Measurements from ENCODE around the gene CENPM.
"Not testable (repeated sequence)": the region's sequence is repeated elsewhere in the genome, so short reads cannot be mapped to it uniquely, and the experiment has no call there.

Gene CENPM

GRCh38 chr22:41966607-41967240, 19.8 kb upstream of the CENPM start:
- DNase-seq (ENCODE audit: insufficient read length, low spot score), result peak; percentile 80
- peak; percentile 81 for FAIRE-seq

GRCh38 chr22:41966225-41966606, 19.3 kb upstream of the CENPM start:
- DNase-seq (ENCODE audit: insufficient read length, low spot score) (no peak), FAIRE-seq (no peak)

GRCh38 chr22:41964112-41964491, 17.1 kb upstream of the CENPM start:
- FAIRE-seq, result no peak
- no peak for DNase-seq (ENCODE audit: insufficient read length, low spot score)

GRCh38 chr22:41963453-41964111, 16.6 kb upstream of the CENPM start:
- FAIRE-seq, result no peak
- no peak for DNase-seq (ENCODE audit: insufficient read length, low spot score)

DNA sequence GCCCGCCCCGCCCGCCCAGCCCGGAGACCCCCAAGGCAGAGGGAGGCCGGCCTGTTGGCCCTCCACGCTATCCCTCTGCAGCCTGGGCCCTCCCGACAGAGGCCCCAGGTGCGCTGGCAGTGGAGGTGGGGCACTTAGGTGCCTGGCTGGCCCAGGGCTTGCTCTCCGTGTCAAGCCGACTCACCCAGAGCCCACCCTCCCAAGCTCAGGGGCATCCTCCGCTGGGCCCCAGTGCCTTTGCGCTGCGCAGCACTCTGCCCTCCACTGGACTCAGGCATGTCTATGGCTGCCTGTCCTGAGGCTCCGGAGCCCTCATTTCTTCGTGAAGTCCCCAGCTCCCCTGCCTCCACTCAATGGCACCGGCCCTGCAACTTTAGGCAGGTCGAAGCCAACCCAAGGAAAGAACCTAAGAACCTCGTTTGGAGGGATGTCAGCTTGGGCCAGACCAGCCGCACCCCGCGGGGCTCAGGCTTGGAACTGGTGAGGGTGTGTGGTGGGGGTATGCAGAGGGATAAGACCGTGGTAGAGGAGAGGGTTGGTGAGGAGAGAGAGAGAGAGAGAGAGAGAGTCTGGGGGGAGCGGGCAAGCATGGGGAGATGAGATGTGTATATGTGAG, 11.1 kb upstream of the CENPM start:
- no peak for FAIRE-seq
- no peak for DNase-seq (ENCODE audit: insufficient read length, low spot score)

DNA sequence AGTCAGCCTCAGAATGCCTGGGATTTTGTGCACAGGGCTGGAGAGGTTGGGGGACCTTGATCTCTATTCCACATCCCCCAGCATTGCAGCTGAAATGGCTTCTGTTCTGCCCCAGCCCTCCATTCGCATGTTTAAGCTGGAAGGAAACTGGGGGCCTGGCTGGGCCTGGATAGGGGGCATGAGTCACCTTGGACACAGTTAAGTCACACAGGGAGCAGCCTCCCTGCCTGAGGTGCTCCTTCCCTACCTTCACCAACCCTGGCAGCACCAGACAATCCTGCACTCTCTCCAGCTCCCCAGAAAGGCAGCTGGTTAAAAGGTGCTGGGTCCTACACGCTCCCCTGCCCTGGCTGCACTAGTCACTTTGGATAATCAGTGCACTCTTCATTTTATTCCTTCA, 5.8 kb upstream of the CENPM start:
- DNase-seq (ENCODE audit: insufficient read length, low spot score) (no peak), FAIRE-seq (no peak)

- no peak for DNase-seq (ENCODE audit: insufficient read length, low spot score)
- no peak for FAIRE-seq
Measured at GRCh38 chr22:41951898-41952474, 5.0 kb upstream of the CENPM start, which contains the start of gene SMIM45. Gene SMIM45, plus strand, starts transcription at chr22:41952150.

DNA sequence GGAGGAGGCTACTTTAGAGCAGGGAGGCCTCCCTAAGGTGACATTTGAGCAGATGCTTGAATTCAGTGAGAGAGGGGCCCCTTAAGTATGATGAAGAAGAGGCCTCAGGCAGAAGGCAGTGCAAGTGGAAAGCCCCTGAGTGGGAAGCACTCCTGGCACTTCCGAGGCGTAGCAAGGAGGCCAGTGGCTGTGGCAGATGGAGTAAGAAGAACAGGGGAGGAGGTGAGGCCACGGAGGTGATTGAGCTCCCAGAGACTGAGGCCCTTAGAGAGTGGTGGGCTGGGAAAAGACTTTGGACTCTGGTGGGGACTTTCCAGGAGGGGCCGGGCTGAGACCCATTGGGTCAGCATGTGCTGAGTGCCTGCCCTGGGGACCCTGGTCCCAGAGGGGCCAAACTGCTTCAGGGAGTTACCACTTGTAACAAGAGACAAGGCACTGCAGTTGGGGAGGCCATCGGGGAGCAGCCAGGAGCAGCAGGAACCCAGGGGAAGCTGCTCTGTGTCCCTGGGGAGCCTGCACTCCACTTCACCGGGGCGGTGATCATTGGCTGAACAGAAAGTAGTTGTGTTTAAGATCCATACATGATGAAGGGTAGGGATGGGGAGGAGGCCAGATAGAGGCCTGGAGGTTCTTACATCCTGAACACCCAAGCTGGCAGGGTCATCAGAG, 2.5 kb upstream of the CENPM start:
- FAIRE-seq, result no peak
- no peak for DNase-seq (ENCODE audit: insufficient read length, low spot score)

DNA sequence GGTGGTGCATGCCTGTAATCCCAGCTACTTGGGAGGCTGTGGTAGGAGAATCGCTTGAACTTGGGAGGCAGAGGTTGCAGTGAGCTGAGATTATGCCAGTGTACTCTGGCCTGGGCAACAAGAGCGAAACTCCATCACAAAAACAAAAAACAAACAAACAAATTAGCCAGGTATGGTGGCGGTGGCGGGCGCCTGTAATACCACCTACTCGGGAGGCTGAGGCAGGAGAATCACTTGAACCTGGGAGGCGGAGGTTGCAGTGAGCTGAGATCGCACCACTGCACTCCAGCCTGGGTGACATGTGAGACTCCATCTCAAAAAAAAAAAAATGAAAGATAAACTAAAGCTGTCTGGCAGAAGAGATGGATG, 2.0 kb upstream of the CENPM start:
- not testable (repeated sequence) for DNase-seq (ENCODE audit: insufficient read length, low spot score); FAIRE-seq

DNA sequence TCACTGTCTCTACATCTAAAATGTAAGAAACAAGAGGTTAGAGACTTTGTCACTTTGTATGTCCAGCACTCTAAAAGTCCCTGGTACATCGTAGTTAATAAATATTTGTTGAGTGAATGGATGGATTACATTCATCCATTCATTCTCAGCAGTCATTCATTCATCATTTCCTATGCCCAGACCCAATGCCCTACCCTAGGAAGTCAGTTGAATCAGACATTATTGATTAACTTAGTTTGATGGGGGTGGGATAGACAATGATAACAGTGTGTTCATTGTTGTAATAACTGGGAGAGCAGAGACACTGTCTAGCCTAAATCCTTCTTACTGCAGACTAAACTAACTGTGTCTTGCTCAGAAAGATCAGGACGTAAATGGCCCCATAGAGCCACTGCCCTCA, 1.2 kb upstream of the CENPM start:
- FAIRE-seq (no peak), DNase-seq (ENCODE audit: insufficient read length, low spot score) (no peak)

GRCh38 chr22:41947424-41948080, 600 bp upstream of the CENPM start:
- DNase-seq (ENCODE audit: insufficient read length, low spot score), result no peak

DNA sequence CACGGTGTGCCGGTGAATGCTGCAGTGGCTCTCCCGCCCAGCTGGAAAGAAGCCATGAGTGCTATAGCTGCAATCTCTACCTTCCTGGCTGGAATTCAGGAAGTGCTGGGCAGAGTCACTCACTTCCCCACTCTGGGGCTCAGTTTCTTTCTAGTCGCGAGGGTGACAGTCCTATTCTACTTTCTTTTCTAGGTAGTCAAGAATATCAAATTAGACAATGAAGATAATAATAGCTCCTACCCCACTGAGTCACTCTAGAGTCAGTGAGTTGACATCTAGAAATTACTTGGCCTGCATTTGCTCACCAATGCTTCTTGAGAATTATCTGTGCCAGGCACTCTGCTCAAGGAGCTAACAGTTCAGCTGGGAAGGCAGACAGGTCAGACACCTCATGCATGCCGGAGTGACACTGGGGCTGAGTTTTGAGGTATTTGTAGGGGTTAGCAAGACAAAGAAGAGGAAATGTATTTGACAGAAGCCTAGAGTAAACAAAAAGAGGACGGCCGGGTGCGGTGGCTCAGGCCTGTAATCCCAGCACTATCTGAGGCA, 3.2 kb downstream of the CENPM start:
- no peak for FAIRE-seq

More at GRCh38 chr22:41947424-41948080, 600 bp upstream of the CENPM start:
- no peak for FAIRE-seq

DNA sequence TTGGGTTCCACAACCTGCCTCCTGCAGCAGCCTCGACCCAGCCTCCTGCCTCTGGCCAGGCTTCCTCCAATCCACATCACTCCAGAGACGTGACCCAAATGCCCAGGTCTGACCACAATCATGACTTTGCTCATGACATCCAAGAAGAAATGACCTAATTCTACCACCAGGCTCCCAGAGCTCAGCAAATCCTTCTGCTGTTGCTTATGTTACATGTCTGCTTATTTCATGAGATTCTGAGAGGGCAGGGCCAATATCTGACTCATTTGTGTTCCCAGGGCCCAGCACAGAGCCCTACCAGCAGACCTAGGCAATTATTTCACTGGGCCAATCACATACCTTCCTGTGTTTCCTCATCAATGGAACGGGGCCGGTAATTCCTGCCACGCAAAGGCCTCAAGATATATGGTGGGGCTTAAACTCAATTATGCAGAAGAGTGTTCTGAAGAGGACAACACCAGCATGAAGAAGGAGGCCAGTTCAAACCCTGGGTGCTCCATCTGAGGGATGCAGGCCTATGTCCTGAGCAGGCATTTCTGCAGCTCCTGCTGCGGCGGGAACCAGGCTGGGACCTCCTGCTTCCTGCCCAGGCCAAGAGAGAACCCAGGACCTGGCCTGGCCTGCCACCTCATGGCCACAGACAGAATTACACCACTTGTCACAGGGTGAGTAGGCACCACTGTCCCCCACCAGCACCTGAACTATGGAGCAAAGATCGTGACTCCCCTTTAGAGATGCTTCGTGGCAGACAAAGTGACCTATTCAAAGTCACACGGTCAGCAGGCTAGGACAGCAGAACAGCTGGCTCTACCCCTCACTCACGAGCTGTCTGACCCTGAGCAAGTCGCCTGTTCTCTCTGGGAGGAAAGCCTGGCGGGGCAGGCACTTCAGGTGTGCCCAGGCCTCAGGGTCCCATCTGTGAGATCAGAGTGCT, 5.9 kb downstream of the CENPM start:
- peak; percentile 90 for FAIRE-seq

More for the DNA sequence above, 3.2 kb downstream of the CENPM start:
- no peak for DNase-seq (ENCODE audit: insufficient read length, low spot score)

GRCh38 chr22:41939981-41940831, 6.7 kb downstream of the CENPM start:
- DNase-seq (ENCODE audit: insufficient read length, low spot score) (no peak), FAIRE-seq (no peak)

More for the DNA sequence above, 5.9 kb downstream of the CENPM start:
- peak; percentile 75 for DNase-seq (ENCODE audit: insufficient read length, low spot score)

DNA sequence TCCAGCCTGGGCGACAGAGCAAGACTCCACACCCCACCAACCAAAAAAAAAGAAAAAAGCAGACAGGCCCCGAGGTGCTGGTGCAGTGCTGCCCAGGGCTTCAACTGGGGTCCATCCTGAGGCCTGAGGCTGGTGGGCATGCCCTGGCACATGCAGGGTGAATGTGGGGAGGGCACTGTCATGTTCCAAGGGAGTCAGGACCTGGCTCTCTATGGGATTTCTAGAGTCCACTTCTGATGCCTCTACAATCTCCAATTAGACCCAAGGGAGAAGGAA, 10.1 kb downstream of the CENPM start:
- no peak for FAIRE-seq

DNA sequence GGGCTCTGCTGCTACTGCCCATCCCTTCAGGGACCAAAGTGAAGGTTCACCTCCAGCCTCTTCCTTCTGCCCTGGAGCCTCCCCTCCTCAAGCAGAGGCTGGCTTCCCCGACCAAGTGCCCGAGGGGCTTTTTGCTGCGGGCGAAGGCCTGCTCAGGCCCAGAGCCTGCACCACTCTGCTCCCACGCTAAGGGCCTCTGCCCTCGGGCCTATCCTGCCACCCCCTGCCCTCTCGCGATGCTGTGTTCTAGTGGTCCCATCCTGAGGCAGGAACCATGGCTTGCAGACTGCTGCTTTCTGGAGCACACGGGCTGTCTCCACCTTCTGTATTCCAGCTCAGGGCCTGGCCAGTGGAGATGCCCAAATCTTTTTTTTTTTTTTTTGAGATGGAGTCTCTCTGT, 11.4 kb downstream of the CENPM start:
- DNase-seq (ENCODE audit: insufficient read length, low spot score) (no peak), FAIRE-seq (no peak)

More for the DNA sequence above, 10.1 kb downstream of the CENPM start:
- no peak for DNase-seq (ENCODE audit: insufficient read length, low spot score)

DNA sequence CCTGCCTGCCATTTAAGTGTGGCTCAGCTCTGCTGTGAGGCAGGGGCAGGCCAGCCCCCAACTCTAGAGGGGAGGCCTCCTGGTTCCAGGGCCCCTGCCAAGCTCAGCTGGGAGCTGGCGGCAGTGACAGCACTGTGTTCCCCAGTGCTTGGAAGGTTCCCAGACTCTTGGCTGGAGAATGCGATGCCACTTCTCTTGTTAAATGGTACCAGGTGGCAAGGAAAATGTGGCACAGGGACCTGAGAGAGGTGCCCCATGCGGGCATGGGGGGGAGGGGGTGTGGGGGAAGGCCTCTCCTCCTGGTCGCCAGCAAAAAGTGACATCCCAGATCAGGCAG, 12.0 kb downstream of the CENPM start:
- FAIRE-seq (no peak), DNase-seq (ENCODE audit: insufficient read length, low spot score) (no peak)

GRCh38 chr22:41934284-41935014, 12.5 kb downstream of the CENPM start:
- FAIRE-seq, result no peak

More at GRCh38 chr22:41934284-41935014, 12.5 kb downstream of the CENPM start:
- DNase-seq (ENCODE audit: insufficient read length, low spot score), result no peak

Data from HTR-8/SVneo (cell line).